ENCODE data around the gene ACAP2.

- no peak for TF ChIP-seq EZH2 (IDR thresholded peaks at IDR 0.05; ENCODE audit: borderline replicate concordance)
- no peak for TF ChIP-seq CTCF (IDR thresholded peaks at IDR 0.05; ENCODE audit: poor library complexity)
These were observed 158.0 kb downstream of the ACAP2 start for GRCh38 chr3:195284842-195285241.

Data from hepatocyte (in vitro differentiated cells).